ENCODE measurements around the gene USP17L28. TPM values are rescaled to one million over a fixed set of nuclear protein-coding genes. Genes with fewer than 3 reads are reported as not detected.
"Not testable (repeated sequence)": the region's sequence is repeated elsewhere in the genome, so short reads cannot be mapped to it uniquely, and the experiment has no call there.

USP17L28 gene
- polyA plus RNA-seq, 2 of the 4 experiments (the other 2 are of a cell fraction) = not detected

- CTCF ChIA-PET, H3K9me3 ChIP-seq, FAIRE-seq, H3K4me1 ChIP-seq, ATAC-seq, POLR2A ChIA-PET: not testable (repeated sequence)
- peak overlapping the region; percentile 59 for H3K4me2 ChIP-seq
- peak in 1 of 2 experiments; percentile 0 for DNase-seq (ENCODE audit: low read depth in 1 of 2, low spot score in 1 of 2)
- peak overlapping the region in 1 of 2 experiments; percentile 66; a peak in 2 of 6 replicates for H3K27ac ChIP-seq
- 12% methylated on average over 7 of the region's 36 CpGs for WGBS (ENCODE audit: missing lambda C conversion rate)
- H3K4me3 ChIP-seq = peak overlapping the region; percentile 32; the same call in 2 of the 3 replicates
- peak; percentile 28; the same call in 1 of the 3 replicates for TF ChIP-seq SMC3 (IDR thresholded peaks at IDR 0.05)
- peak; percentile 36; the same call in 2 of the 3 replicates for TF ChIP-seq CTCF (IDR thresholded peaks at IDR 0.05)
- peak; percentile 18 to 24; a peak in 1 of 5 replicates for TF ChIP-seq RAD21 (conservative IDR thresholded peaks at IDR 0.05 in 1 of 2, IDR thresholded peaks at IDR 0.05 in 1 of 2)
These were observed 32.4 kb downstream of the USP17L28 start for GRCh38 chr4:9381012-9381534.

- TF ChIP-seq NR3C1 (IDR thresholded peaks at IDR 0.05) = no peak
- TF ChIP-seq EHF (CRISPR knock-in tag; IDR thresholded peaks at IDR 0.05) = no peak
- TF ChIP-seq GATA3 (IDR thresholded peaks at IDR 0.05; ENCODE audit: borderline replicate concordance) = no peak
- TF ChIP-seq JUNB (IDR thresholded peaks at IDR 0.05) = no peak
- TF ChIP-seq POLR2A (IDR thresholded peaks at IDR 0.05; ENCODE audit: low read length) = no peak
- no peak for TF ChIP-seq HOXA7 (CRISPR knock-in tag; IDR thresholded peaks at IDR 0.05)
- no peak for TF ChIP-seq CHD2 (IDR thresholded peaks at IDR 0.05; ENCODE audit: low read length, partially characterized antibody)
- no peak for TF ChIP-seq ZNF302 (CRISPR knock-in tag; IDR thresholded peaks at IDR 0.05)
- no peak for TF ChIP-seq HEYL (CRISPR knock-in tag; IDR thresholded peaks at IDR 0.05)
- no peak for TF ChIP-seq CBX2 (IDR thresholded peaks at IDR 0.05; ENCODE audit: borderline replicate concordance, low read depth)
- TF ChIP-seq SREBF2 (IDR thresholded peaks at IDR 0.05) = no peak
- no peak for TF ChIP-seq BHLHE40 (IDR thresholded peaks at IDR 0.05; ENCODE audit: low read depth, low read length)
- TF ChIP-seq ZSCAN20 (CRISPR knock-in tag; IDR thresholded peaks at IDR 0.05) = no peak
- no peak for TF ChIP-seq USF2 (IDR thresholded peaks at IDR 0.05)
- no peak for TF ChIP-seq MAX (IDR thresholded peaks at IDR 0.05)
- TF ChIP-seq SMC3 (IDR thresholded peaks at IDR 0.05) = no peak
- no peak for TF ChIP-seq CTCF (IDR thresholded peaks at IDR 0.05)
- TF ChIP-seq, protein P1, sequence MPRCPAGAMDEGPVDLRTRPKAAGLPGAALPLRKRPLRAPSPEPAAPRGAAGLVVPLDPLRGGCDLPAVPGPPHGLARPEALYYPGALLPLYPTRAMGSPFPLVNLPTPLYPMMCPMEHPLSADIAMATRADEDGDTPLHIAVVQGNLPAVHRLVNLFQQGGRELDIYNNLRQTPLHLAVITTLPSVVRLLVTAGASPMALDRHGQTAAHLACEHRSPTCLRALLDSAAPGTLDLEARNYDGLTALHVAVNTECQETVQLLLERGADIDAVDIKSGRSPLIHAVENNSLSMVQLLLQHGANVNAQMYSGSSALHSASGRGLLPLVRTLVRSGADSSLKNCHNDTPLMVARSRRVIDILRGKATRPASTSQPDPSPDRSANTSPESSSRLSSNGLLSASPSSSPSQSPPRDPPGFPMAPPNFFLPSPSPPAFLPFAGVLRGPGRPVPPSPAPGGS (IDR thresholded peaks at IDR 0.05) = no peak
- no peak for TF ChIP-seq TP53 (CRISPR knock-in tag; IDR thresholded peaks at IDR 0.05)
- POLR2A ChIA-PET = no interaction called here
- Histone ChIP-seq H3K4me1 (no peaks in the 10 kb centered on the region), H3K4me2 (no peak overlapping the region), H3K4me3 (no peak overlapping the region), H3K9me3 (no peaks in the 10 kb centered on the region), H3K27ac (no peak overlapping the region)
- ATAC-seq = no peak
- FAIRE-seq = no peak
- CTCF ChIA-PET = no interaction called here
- DNase-seq (ENCODE audit: low read depth in 1 of 2, low spot score in 1 of 2) = no peak
- WGBS (ENCODE audit: missing lambda C conversion rate) = 0% methylated on average over 1 of the region's 1 CpG
These were observed 35.4 kb downstream of the USP17L28 start for GRCh38 chr4:9384126-9384525.

GRCh38 chr4:9389001-9389400 is 40.3 kb downstream of the USP17L28 start:
- H3K4me3 ChIP-seq; POLR2A ChIA-PET; CTCF ChIA-PET; H3K27ac ChIP-seq; DNase-seq (ENCODE audit: low read depth in 1 of 2, low spot score in 1 of 2); FAIRE-seq; H3K4me2 ChIP-seq; ATAC-seq; H3K4me1 ChIP-seq; H3K9me3 ChIP-seq: not testable (repeated sequence)
- 2% methylated on average over 2 of the region's 2 CpGs for WGBS (ENCODE audit: missing lambda C conversion rate)

Measured in A549 (cell line).